H9 (cell line): ENCODE data around the gene GRB7. TPM values are rescaled to one million over a fixed set of nuclear protein-coding genes. Genes with fewer than 3 reads are reported as not detected.

Source experiments
- DNase-seq: peaks from one replicate; pipeline ENCODE4 v3.0.0-alpha.2; 2017
- H2AFZ ChIP-seq: one replicate; pipeline ENCODE4 v1.6.1; 2013; ENCODE audit warnings: mild to moderate bottlenecking, low read length, control low read depth, moderate library complexity
- H2AK5ac ChIP-seq: 2 replicates; pipeline ENCODE4 v1.6.1; 2013; ENCODE audit warnings: low read length, control low read depth, mixed read lengths; ENCODE audit not compliant: insufficient read length
- H2BK120ac ChIP-seq: one replicate; pipeline ENCODE4 v1.6.1; 2013; ENCODE audit warnings: low read depth, mild to moderate bottlenecking, low read length, control low read depth, inconsistent platforms; ENCODE audit not compliant: poor library complexity, severe bottlenecking
- H2BK12ac ChIP-seq: 2 replicates; pipeline ENCODE4 v1.6.1; 2013; ENCODE audit warnings: low read length, control low read depth, mixed read lengths, low read depth; ENCODE audit not compliant: insufficient read length
- H2BK15ac ChIP-seq: 2 replicates; pipeline ENCODE4 v1.6.1; 2013; ENCODE audit warnings: low read depth, low read length, control low read depth
- H2BK20ac ChIP-seq: one replicate; pipeline ENCODE4 v1.6.1; 2013; ENCODE audit warnings: low read depth, mild to moderate bottlenecking, low read length, control low read depth, inconsistent platforms; ENCODE audit not compliant: poor library complexity, severe bottlenecking
- H2BK5ac ChIP-seq: 2 replicates; pipeline ENCODE4 v1.6.1; 2013; ENCODE audit warnings: low read length, control low read depth, mixed read lengths; ENCODE audit not compliant: insufficient read length
- H3K14ac ChIP-seq: 2 replicates; pipeline ENCODE4 v1.6.1; 2013; ENCODE audit warnings: low read length, control low read depth; ENCODE audit not compliant: insufficient read depth
- H3K18ac ChIP-seq: 2 replicates; pipeline ENCODE4 v1.6.1; 2013; ENCODE audit warnings: low read depth, mild to moderate bottlenecking, mixed read lengths, low read length, control low read depth; ENCODE audit not compliant: insufficient read length
- H3K23ac ChIP-seq: 2 replicates; pipeline ENCODE4 v1.6.1; 2013; ENCODE audit warnings: low read length, control low read depth, mixed read lengths, low read depth; ENCODE audit not compliant: insufficient read length
- H3K23me2 ChIP-seq: 2 replicates; pipeline ENCODE4 v1.6.1; 2013; ENCODE audit warnings: low read depth, mild to moderate bottlenecking, mixed read lengths, low read length, control low read depth; ENCODE audit not compliant: insufficient read length, poor library complexity, severe bottlenecking
- H3K27ac ChIP-seq: 2 replicates; pipeline ENCODE4 v1.5.1; 2013; ENCODE audit warnings: low read length, control low read depth, mixed read lengths, low read depth; ENCODE audit not compliant: insufficient read length
- H3K27me3 ChIP-seq: 2 replicates; pipeline ENCODE4 v1.6.1; 2013; ENCODE audit warnings: low read length, control low read depth, inconsistent platforms; ENCODE audit not compliant: insufficient read depth
- H3K4ac ChIP-seq: 2 replicates; pipeline ENCODE4 v1.6.1; 2013; ENCODE audit warnings: low read depth, mild to moderate bottlenecking, control low read depth, inconsistent platforms, low read length, moderate library complexity
- H3K4me1 ChIP-seq: 2 replicates; pipeline ENCODE4 v1.6.1; 2013; ENCODE audit warnings: low read length, control low read depth, inconsistent platforms; ENCODE audit not compliant: insufficient read depth
- H3K4me2 ChIP-seq: 2 replicates; pipeline ENCODE4 v1.6.1; 2013; ENCODE audit warnings: low read length, control low read depth, mixed read lengths; ENCODE audit not compliant: insufficient read length, insufficient read depth
- H3K56ac ChIP-seq: 2 replicates; pipeline ENCODE4 v1.6.1; 2013; ENCODE audit warnings: low read depth, mild to moderate bottlenecking, mixed read lengths, low read length, control low read depth; ENCODE audit not compliant: insufficient read length
- H3K79me1 ChIP-seq: 2 replicates; pipeline ENCODE4 v1.6.1; 2013; ENCODE audit warnings: low read depth, mild to moderate bottlenecking, moderate library complexity, low read length, control low read depth, inconsistent platforms; ENCODE audit not compliant: insufficient read depth, poor library complexity, severe bottlenecking
- H3K79me2 ChIP-seq: 2 replicates; pipeline ENCODE4 v1.6.1; 2013; ENCODE audit warnings: low read length, control low read depth, inconsistent platforms; ENCODE audit not compliant: insufficient read depth
- H3K9ac ChIP-seq: 2 replicates; pipeline ENCODE4 v1.6.1; 2013; ENCODE audit warnings: low read length, control low read depth, mixed read lengths; ENCODE audit not compliant: insufficient read length; ENCODE audit errors: extremely low read depth
- H3K9me3 ChIP-seq: one replicate; pipeline ENCODE4 v1.6.1; 2013; ENCODE audit warnings: low read depth, low read length, inconsistent platforms; ENCODE audit not compliant: control insufficient read depth
- H3T11ph ChIP-seq: one replicate; pipeline ENCODE4 v1.6.1; 2013; ENCODE audit warnings: mild to moderate bottlenecking, low read length, control low read depth, inconsistent platforms
- H4K20me1 ChIP-seq: one replicate; pipeline ENCODE4 v1.6.1; 2013; ENCODE audit not compliant: control insufficient read depth, insufficient read length, insufficient read depth
- H4K5ac ChIP-seq: 2 replicates; pipeline ENCODE4 v1.6.1; 2013; ENCODE audit warnings: low read depth, mild to moderate bottlenecking, mixed read lengths, low read length, control low read depth; ENCODE audit not compliant: insufficient read length
- H4K8ac ChIP-seq: replicated peaks from 2 replicates; pipeline ENCODE4 v1.6.1; 2013; ENCODE audit warnings: low read length, control low read depth, mixed read lengths, low read depth; ENCODE audit not compliant: insufficient read length
- H4K91ac ChIP-seq: 2 replicates; pipeline ENCODE4 v1.6.1; 2013; ENCODE audit warnings: low read depth, mild to moderate bottlenecking, moderate library complexity, mixed read lengths, low read length, control low read depth; ENCODE audit not compliant: insufficient read length
- H3K27ac Mint-ChIP-seq, 3 experiments: 2 replicates in 2 of 3; 3 replicates in 1 of 3; pipeline ENCODE4 v1.8.0; 2020 to 2021; ENCODE audit warnings: mixed read lengths in 3 of 3, mild to moderate bottlenecking in 1 of 3, moderate library complexity in 1 of 3
- H3K27me3 Mint-ChIP-seq: 2 replicates; pipeline ENCODE4 v1.8.0; 2021; ENCODE audit warnings: low read depth, mild to moderate bottlenecking, moderate library complexity, mixed read lengths
- H3K36me3 Mint-ChIP-seq, 3 experiments: 2 replicates in 2 of 3; 3 replicates in 1 of 3; pipeline ENCODE4 v1.8.0; 2020 to 2021; ENCODE audit warnings: low read depth in 3 of 3, mixed read lengths in 3 of 3; ENCODE audit not compliant: insufficient read depth in 1 of 3
- H3K4me1 Mint-ChIP-seq, 2 experiments: 2 replicates each; pipeline ENCODE4 v1.8.0; 2020; ENCODE audit warnings: mixed read lengths in 2 of 2
- H3K4me3 Mint-ChIP-seq, 2 experiments: 2 replicates in 1 of 2; 3 replicates in 1 of 2; pipeline ENCODE4 v1.8.0; 2020 to 2021; ENCODE audit warnings: mild to moderate bottlenecking in 2 of 2, mixed read lengths in 2 of 2, moderate library complexity in 1 of 2
- H3K9me3 Mint-ChIP-seq, 2 experiments: 2 replicates in 1 of 2; 3 replicates in 1 of 2; pipeline ENCODE4 v1.8.0; 2020; ENCODE audit warnings: mild to moderate bottlenecking in 2 of 2, mixed read lengths in 2 of 2, moderate library complexity in 1 of 2
- WGBS: extraction: QIAGEN DNeasy Blood & Tissue Kit; methylation state at CpG from one replicate; pipeline ENCODE4 v1.1.7; 2013; ENCODE audit warnings: missing lambda C conversion rate, low lambda C conversion rate, mixed read lengths; ENCODE audit not compliant: insufficient read length; ENCODE audit errors: extremely low coverage; 5-methylcytosine and 5-hydroxymethylcytosine counted together
- total RNA-seq: library from RNA; stranded (reverse); gene quantifications from 2 replicates; pipeline ENCODE4 v1.2.1, GENCODE V29; 2021
- TF ChIP-seq, protein P1 (sequence below): fragments of 200-600 bp; sonication (generic); conservative IDR thresholded peaks from 3 replicates; pipeline ENCODE4 v1.8.0; 2021; ENCODE audit warnings: antibody characterized with exemption, mild to moderate bottlenecking

GRB7 gene
- total RNA-seq, 1 experiment from 2014 or later, result 55.0 TPM

DNA sequence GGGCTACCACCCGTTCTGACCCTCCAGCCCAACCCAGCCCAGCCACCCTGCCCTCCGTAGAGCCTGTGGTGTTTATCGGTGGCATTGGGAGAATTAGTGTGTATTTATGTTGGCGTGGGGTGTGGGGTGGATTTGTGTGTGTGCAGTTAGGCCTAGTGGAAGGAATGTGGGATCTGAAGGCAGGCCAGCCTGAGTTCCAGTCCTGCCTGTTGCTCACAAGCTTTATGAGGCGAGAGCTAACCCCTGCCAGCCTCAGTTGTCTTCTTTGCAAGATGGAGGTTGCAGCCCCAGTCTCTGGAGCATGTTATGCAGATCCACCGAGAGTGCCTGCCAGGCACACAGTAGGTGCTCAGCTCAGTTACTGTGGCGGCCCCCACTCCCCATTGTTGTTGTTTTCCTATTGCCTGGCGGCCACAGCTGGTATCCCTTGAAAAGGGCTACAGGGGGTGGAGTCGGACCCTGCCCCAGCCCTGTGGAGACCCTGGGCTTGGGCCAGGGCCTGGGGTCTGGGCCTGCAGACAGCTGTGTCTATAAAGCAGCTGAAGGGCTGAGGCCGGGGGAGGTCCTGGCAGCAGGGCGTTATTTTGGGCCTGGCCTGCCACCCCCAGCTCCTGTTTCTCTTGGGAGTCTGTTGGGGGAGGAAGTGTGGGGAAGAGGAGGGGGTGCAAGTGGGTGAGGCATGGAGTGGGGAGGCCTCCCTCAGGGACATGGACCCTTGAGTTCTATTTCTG is 32.8 kb upstream of the GRB7 start:
- Histone ChIP-seq H2AFZ (no peak overlapping the region), H3K4me1 (peaks cover 16% of the 10 kb centered on the region), H4K5ac (no peak overlapping the region), H3K56ac (no peak overlapping the region), H3K14ac (no peak overlapping the region), H2BK120ac (no peak overlapping the region), H4K20me1 (no peaks in the 10 kb centered on the region), H4K8ac (no peak overlapping the region), H2BK15ac (no peak overlapping the region), H3T11ph (no peak overlapping the region), H2AK5ac (no peak overlapping the region), H2BK12ac (no peak overlapping the region), H3K9ac (no peak overlapping the region), H3K23ac (no peak overlapping the region), H3K27ac (no peak overlapping the region), H3K18ac (no peak overlapping the region), H3K4me2 (no peak overlapping the region), H3K23me2 (peaks cover 8% of the 10 kb centered on the region), H3K79me1 (no peaks in the 10 kb centered on the region), H4K91ac (no peak overlapping the region), H3K27me3 (no peaks in the 10 kb centered on the region), H3K9me3 (no peaks in the 10 kb centered on the region), H2BK5ac (no peak overlapping the region), H3K4ac (no peak overlapping the region), H2BK20ac (no peak overlapping the region), H3K79me2 (peaks cover 51% of the 10 kb centered on the region)
- peaks cover 42 to 65% (median 50%) of the 10 kb centered on the region in 3 experiments for H3K36me3 Mint-ChIP-seq
- WGBS, result no CpG with 5 or more reads among the region's 11 CpGs
- peaks cover 45 to 55% of the 10 kb centered on the region in 2 experiments for H3K4me1 Mint-ChIP-seq
- TF ChIP-seq, protein P1, sequence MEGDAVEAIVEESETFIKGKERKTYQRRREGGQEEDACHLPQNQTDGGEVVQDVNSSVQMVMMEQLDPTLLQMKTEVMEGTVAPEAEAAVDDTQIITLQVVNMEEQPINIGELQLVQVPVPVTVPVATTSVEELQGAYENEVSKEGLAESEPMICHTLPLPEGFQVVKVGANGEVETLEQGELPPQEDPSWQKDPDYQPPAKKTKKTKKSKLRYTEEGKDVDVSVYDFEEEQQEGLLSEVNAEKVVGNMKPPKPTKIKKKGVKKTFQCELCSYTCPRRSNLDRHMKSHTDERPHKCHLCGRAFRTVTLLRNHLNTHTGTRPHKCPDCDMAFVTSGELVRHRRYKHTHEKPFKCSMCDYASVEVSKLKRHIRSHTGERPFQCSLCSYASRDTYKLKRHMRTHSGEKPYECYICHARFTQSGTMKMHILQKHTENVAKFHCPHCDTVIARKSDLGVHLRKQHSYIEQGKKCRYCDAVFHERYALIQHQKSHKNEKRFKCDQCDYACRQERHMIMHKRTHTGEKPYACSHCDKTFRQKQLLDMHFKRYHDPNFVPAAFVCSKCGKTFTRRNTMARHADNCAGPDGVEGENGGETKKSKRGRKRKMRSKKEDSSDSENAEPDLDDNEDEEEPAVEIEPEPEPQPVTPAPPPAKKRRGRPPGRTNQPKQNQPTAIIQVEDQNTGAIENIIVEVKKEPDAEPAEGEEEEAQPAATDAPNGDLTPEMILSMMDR, result peak; percentile 39; the same call in 1 of the 3 replicates
- no peaks in the 10 kb centered on the region for H3K9me3 Mint-ChIP-seq
- H3K4me3 Mint-ChIP-seq, result peak overlapping the region in 1 of 2 experiments; percentile 59; a peak in 4 of 5 replicates
- H3K27me3 Mint-ChIP-seq, result no peaks in the 10 kb centered on the region
- H3K27ac Mint-ChIP-seq, result peak overlapping the region; percentile 60 to 90 (median 85)
- DNase-seq, result peak; percentile 59
